HG02763 (cell line): ENCODE results near the gene LIMS2.

Source experiments
- ATAC-seq: cut with Tn5 transposase; IDR thresholded peaks from one replicate; pipeline ENCODE4 v1.9.1; 2021; ENCODE audit warnings: mild to moderate bottlenecking, moderate library complexity; ENCODE audit not compliant: unreplicated experiment

LIMS2 gene

GRCh38 chr2:127701651-127702394 is 26.5 kb upstream of the LIMS2 start:
- ATAC-seq = peak; percentile 40

- ATAC-seq = peak; percentile 63
Observed at GRCh38 chr2:127701193-127701650, 25.9 kb upstream of the LIMS2 start, which contains the start of gene SFT2D3. TSS of gene SFT2D3 (plus strand) at chr2:127701497. CDS start at chr2:127701529, 32 bp downstream.

DNA sequence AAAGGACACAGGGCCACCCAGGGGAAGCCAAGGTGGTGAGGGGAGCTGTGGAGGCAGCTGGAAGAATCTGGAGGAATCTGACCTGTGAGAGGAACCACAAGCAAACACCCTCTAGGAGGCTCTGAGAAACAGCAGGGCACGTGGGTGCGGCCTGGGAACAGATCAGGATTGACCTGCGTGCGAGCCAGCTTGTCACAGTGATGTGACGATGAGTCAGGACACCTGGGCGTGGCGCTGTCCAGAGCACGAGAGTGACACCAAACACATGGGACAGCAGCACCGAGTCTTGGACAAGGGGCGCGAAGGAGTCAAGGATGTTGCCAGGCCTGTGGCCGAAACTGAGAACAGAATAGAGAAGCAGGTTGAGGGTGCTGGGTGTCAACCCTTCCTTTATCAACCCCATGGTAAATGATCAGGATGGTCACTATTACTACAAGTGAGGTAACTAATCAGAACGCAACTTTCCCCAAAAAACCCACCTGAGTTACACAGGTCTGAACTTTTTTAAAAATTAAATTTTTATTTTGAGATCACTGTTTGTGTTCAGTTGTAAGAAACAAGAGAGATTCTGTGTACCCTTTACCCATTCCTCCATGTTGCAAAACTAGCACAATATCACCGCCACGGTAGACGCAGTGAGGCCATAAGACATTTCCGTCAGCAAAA is 25.3 kb upstream of the LIMS2 start:
- ATAC-seq = peak; percentile 56

- no peak for ATAC-seq
Observed at GRCh38 chr2:127698553-127699355, 23.4 kb upstream of the LIMS2 start.

GRCh38 chr2:127697482-127698180 is 22.3 kb upstream of the LIMS2 start:
- ATAC-seq = no peak

GRCh38 chr2:127695491-127696472 is 20.5 kb upstream of the LIMS2 start:
- no peak for ATAC-seq

DNA sequence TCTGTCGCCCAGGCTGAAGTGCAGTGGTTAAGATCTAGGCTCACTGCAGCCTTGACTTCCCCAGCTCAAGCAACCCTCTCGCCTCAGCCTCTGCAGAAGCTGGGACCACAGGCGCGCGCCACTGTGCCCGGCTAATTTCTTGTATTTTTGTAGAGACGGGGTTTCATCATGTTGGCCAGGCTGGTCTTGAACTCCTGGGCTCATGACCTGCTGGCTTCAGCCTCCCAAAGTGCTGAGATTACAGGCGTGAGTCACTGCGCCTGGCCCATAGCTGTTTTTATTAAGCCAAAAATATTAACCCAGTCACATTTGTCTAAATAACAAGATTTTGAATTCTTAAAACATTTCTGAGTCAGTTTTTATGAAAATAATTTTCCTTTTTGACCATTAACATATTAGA is 19.7 kb upstream of the LIMS2 start:
- no peak for ATAC-seq

GRCh38 chr2:127690696-127691095 is 15.4 kb upstream of the LIMS2 start:
- no peak for ATAC-seq

- ATAC-seq = no peak
Observed at GRCh38 chr2:127688405-127688804, 13.1 kb upstream of the LIMS2 start.

DNA sequence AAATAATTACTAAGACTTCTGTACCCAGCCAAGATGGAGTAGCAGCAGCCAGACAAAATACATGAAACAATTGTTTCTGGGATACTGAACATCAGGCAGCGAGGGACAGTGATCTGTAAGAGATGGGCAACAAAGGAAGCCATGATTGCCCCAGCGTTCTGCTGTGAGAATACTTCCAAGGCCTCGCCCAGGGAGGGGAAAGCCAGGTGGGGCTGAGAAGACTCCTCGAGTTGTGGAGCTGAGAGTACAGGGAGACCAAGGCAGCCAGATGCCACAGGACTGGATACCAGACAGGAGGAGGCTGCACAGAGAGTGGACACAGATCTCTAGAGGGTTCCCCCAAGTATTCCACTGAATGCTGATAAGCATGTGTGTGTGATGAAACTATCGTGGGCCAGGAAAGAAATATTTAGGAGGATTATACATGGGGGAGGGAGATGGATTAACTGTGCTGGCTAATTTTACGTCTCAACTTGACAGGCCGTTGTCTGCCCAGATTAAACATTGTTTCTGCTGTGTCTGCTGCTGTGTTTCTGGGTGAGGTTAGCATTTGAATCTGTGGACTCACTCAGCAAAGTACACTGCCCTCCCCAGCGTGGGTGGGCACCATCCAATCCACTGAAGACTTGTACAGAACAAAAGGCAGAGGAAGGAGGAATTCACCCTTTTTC is 10.2 kb upstream of the LIMS2 start:
- no peak for ATAC-seq

GRCh38 chr2:127683757-127684156 is 8.4 kb upstream of the LIMS2 start:
- ATAC-seq = no peak

DNA sequence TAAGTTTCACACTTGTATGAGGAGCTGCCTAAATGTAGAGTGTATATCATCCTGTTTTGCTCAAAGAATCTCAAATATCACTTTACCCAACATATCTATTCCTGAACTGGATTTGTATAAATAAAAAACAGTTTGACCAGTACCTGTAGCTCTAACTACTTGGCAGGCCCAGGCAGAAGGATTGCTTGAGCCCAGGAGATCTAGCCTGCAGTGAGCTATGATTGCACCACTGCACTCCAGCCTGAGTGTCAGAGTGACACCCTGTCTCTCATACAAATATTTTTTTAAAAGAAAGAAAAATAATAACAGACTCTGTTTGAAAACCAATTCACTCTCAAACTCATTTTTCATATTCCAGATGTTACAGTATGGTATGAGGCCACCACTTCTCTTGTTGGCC is 7.7 kb upstream of the LIMS2 start:
- no peak for ATAC-seq

DNA sequence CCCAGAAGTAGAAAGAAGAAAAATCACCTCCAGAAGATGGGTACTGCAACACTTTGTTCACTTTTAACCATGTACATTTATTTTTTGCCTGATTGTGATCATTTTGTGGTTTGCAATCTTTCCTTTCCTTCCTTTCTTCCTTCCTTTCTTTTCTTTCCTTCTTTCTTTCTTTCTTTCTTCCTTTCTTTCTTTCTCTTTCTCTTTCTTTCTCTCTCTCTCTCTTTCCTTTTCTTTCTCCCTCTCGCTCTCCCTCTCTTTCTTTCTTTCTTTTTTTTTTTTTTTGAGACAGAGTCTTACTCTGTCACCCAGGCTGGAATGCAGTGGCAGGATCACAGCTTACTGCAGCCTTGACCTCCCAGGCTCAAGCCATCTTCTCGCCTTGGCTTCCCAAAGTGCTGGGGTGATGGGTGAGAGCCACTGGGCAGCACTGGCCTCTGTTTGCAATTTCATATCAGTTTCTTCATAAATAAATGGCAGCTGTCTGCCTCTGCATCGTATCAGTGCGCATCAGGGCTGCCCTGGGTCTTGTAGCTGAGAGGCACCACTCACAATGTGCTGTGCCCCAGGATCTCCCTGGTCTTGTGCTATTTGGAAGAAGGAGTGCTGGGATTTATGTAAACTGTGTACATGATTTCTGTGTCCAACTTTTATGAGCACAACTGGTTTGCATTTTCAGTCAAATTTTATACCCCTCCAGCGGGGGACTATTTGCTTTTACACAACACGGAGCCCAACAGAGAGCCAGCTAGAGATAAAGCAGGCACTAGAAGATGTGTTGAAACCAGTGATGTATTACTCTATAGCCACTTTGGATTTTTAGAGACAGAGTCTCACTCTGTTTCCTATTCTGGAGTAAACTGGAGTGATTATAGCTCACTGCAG is 6.9 kb upstream of the LIMS2 start:
- ATAC-seq = no peak

GRCh38 chr2:127681288-127681804 is 6.0 kb upstream of the LIMS2 start:
- no peak for ATAC-seq

- no peak for ATAC-seq
Observed at GRCh38 chr2:127680706-127681287, 5.5 kb upstream of the LIMS2 start.

GRCh38 chr2:127679680-127680361 is 4.5 kb upstream of the LIMS2 start:
- ATAC-seq = no peak

DNA sequence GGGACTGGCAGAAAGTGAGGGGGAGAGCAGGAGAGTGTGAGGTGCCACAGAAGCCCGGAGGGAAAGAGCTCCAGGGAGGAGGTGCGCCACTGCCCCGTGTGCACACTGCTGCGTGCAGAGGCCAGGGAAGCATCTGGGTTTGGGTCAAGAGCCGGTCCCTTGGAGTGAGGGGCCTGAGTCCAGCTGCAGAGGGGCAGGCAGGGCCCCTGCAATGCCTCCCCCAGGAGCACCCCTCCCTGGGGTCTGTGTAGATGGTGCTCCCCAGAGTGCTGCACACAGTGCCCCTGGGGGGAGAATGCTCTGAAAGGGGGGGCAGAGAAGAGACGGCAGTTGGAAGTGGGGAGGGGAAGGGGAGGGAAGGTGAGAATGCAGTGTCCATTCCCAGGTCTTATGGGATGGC is 3.7 kb upstream of the LIMS2 start:
- no peak for ATAC-seq
